ENCODE data around the gene MGAT5B.

MGAT5B gene

DNA sequence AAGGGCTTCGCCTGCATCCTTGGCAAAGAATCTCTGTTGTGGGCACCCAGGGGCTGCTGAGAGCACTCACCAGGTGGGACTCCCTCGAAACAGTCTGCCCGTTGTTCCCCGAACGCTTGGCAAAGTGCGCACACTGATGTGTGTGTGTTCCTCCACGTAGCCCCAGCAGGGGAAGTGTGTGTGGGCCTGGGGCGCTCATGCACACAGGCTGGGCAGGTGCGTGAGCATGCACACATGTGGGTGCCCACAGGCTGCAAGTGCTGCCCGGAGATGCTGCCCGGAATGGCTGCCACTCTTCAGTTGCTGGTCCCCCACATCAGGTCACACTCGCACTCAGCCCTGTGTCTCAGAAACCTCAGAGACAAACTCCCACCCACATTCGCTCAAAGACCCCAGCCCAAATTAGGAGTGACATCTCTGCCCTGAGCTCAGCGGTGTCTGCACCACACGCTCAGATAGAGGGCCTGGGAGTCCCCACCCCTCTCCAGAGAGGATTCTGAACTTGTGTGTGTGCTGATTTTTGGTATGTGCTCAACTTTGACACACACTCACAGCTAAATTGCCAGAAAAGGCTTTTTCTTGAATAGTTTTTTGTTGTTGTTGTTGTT, 119.4 kb downstream of the MGAT5B start:
- no peak for DNase-seq

- DNase-seq, result no peak
Measured at GRCh38 chr17:76988796-76989195, 120.6 kb downstream of the MGAT5B start.

DNA sequence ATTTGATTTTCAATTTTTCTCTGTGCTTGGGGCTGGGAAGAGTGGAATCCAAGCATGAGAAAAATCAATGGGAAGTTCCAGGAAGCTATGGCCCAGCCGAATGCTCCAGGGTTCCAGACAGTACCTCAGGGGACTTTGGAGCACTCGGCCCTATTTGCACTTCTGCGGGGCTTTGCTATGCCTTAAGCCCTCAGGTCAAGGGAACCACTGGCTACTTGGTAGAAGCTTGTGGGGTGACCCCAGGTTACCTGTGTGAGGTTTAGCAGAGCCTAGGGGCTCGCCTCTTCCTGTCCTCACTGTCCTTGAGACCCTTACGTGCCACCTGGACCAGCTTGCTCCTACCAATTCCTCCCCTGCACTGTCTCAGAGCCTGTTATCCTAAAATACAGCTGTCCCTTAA, 121.3 kb downstream of the MGAT5B start:
- no peak for DNase-seq

GRCh38 chr17:76992891-76993290, 124.7 kb downstream of the MGAT5B start:
- DNase-seq, result no peak

DNA sequence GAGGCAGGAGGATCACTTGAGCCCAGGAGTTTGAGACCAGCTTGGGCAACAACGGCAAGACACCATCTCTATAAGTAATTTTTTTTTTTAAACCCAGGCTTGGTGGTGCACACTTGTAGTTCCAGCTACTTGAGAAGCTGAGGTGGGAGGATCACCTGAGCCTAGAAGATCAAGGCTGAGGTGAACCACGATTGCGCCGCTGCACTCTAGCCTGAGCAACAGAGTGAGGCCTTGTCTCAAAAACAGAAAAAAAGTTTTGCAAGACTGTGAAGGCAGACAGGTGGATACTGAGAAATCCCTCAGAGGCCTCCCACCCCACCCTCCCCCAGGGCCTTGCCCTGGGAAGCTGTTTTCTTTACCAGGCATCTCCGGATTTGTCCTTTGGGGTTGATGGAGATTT, 125.4 kb downstream of the MGAT5B start:
- no peak for DNase-seq

- DNase-seq, result no peak
Measured at GRCh38 chr17:76994237-76994637, 126.0 kb downstream of the MGAT5B start.

DNA sequence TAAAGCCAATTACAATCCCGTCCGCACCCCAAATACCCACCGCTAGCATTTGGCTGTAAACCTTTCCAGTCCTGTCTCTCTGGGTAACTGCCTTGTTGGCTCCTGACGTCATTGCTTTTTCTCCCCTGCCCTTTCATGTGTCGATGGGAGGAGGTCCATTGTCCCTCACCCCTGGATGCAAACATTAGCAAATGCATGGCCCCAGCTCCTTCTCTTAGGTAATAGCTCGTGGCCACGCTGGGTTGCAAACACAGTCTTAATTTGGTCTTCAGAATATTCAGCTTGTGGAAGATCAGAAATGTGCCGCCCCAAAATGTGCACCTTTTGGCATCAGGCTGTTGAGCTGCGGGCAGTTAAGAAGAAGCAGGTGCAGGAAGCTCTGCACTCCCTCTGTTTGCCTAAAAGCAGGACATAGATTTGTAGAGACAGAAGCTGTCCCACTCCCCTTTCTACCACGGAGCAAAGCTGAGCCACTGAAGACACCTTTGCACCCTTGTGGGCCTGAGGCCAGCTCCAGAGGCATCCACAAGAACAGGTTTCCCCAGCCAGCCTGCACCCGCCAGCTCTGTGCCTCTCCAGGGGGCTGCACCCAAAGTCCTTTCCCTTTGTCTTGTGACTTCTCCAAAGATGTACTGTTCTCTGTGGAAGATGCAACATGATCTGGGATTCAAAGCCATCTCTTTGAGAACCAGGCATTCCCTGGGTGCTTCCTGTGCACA, 127.3 kb downstream of the MGAT5B start:
- DNase-seq, result no peak

DNA sequence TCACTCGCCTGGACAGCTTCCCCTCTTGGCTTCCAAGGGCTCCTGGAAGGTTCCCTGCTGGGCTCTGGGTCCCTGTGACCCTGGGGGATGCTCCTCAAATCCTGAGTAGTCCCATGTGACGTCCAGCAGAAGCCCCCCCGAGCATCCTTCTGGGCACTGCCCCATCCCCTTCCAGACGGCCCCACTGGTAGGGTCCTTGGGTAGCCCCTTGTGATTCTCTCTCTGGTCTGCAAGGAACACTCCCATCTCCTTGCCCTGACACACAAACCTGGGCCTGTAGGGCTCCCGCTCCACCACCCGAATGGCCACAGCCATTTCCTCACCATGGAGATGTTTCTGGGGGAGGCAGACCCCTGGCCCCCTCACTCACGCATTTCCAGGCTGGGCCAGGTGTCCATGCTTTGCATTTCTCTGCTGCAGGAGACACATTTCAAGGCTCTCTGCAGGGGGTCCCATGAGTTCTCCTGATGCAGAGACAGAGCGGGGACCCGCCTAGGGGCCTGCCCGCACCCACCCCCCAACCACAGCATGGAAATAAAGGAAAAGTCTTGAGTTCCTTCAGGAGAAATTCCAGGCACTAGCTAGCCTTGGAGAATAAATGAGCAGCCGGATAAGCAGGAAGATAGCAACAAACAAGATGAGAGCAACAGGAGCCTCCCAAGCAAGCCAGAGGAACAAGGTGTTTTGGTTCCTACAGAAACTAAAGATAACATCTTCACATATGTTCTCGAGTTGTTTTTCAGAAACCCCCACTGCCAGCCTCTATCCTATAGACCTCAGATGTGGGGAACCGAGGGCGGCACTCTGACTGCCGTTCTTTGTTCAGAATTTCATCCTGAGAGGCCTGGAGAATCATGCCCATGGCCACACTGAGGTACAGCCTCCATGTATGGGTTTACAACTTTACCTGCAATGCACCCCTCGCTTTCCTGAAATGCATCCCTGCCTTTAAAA, 128.8 kb downstream of the MGAT5B start:
- no peak for DNase-seq

GRCh38 chr17:76997981-76998531, 129.9 kb downstream of the MGAT5B start:
- DNase-seq, result no peak

GRCh38 chr17:76998839-76999238, 130.6 kb downstream of the MGAT5B start:
- no peak for DNase-seq

All from NCI-H2029 treated with DMSO at 0.1 percent for 48 hours (cell line).